HCT116 (cell line): ENCODE measurements around the gene CLC.

ENCODE experiments used
- EZH2 ChIP-seq: fragments of 200-600 bp; sonication (generic); IDR thresholded peaks from 2 replicates; pipeline ENCODE4 v1.6.1; 2017; ENCODE audit warnings: antibody characterized with exemption, mixed run types
- JUND ChIP-seq: IDR thresholded peaks from 2 replicates; pipeline ENCODE4 v1.6.1; 2012
- POLR2A ChIP-seq: IDR thresholded peaks from 2 replicates; pipeline ENCODE4 v1.7.0; 2011; ENCODE audit warnings: borderline replicate concordance; ENCODE audit not compliant: insufficient read depth, insufficient read length; ENCODE audit errors: extremely low read depth
- SRF ChIP-seq: IDR thresholded peaks from 2 replicates; pipeline ENCODE4 v1.6.1; 2012; ENCODE audit warnings: low read depth
- TCF7L2 ChIP-seq: IDR thresholded peaks from 2 replicates; pipeline ENCODE4 v1.7.0; 2011; ENCODE audit warnings: borderline replicate concordance, inconsistent platforms; ENCODE audit not compliant: insufficient read depth, insufficient read length; ENCODE audit errors: extremely low read depth
- ZNF274 ChIP-seq: fragments of 200-500 bp; sonication (Bioruptor generic); IDR thresholded peaks from 2 replicates; pipeline ENCODE4 v1.6.1; 2014; ENCODE audit warnings: mild to moderate bottlenecking, low read depth, low read length, inconsistent platforms
- TF ChIP-seq, protein P1 (sequence below), 3 experiments: fragments of 200-600 bp in 1 of 3; sonication (generic) in 1 of 3; IDR thresholded peaks in 2 of 3; conservative IDR thresholded peaks in 1 of 3; 2 replicates each; pipeline ENCODE4 v1.5.1; 2012 to 2017; ENCODE audit warnings: low read depth in 2 of 3, low read length in 2 of 3, antibody characterized with exemption in 1 of 3, borderline replicate concordance in 1 of 3, control low read depth in 1 of 3, mild to moderate bottlenecking in 1 of 3, mixed read lengths in 1 of 3, mixed run types in 1 of 3, moderate library complexity in 1 of 3; ENCODE audit not compliant: insufficient read depth in 1 of 3
- TF ChIP-seq, protein P2 (sequence below): IDR thresholded peaks from 2 replicates; pipeline ENCODE4 v1.6.1; 2012; ENCODE audit warnings: low read depth

DNA sequence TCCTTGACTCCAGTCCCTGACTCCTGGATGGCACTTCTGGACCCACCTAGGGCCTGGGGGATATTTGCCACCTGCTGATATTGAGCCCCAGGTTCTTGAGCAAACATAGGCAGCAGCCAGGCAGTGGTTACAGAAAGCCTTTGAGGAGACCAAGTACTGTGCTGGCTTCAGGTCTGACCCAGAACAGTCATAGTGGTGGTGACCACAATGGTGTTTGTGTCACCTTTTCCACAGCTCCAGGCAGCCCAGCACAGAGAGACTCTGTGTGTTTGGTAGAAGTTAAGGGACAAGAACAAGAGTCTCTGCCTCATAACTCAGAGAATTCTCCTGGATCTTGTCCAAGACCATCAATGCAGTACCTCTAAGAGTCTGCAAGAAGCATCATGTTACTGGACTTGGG is 14.6 kb upstream of the CLC start:
- TF ChIP-seq, protein P1, sequence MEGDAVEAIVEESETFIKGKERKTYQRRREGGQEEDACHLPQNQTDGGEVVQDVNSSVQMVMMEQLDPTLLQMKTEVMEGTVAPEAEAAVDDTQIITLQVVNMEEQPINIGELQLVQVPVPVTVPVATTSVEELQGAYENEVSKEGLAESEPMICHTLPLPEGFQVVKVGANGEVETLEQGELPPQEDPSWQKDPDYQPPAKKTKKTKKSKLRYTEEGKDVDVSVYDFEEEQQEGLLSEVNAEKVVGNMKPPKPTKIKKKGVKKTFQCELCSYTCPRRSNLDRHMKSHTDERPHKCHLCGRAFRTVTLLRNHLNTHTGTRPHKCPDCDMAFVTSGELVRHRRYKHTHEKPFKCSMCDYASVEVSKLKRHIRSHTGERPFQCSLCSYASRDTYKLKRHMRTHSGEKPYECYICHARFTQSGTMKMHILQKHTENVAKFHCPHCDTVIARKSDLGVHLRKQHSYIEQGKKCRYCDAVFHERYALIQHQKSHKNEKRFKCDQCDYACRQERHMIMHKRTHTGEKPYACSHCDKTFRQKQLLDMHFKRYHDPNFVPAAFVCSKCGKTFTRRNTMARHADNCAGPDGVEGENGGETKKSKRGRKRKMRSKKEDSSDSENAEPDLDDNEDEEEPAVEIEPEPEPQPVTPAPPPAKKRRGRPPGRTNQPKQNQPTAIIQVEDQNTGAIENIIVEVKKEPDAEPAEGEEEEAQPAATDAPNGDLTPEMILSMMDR (IDR thresholded peaks at IDR 0.05 in 2 of 3, conservative IDR thresholded peaks at IDR 0.05 in 1 of 3; ENCODE audit: borderline replicate concordance in 1 of 3, insufficient read depth in 1 of 3, low read depth in 2 of 3, low read length in 2 of 3): no peak
- no peak for TF ChIP-seq POLR2A
- no peak for TF ChIP-seq EZH2
- no peak for TF ChIP-seq JUND
- no peak for TF ChIP-seq TCF7L2
- no peak for TF ChIP-seq ZNF274
- TF ChIP-seq, protein P2, sequence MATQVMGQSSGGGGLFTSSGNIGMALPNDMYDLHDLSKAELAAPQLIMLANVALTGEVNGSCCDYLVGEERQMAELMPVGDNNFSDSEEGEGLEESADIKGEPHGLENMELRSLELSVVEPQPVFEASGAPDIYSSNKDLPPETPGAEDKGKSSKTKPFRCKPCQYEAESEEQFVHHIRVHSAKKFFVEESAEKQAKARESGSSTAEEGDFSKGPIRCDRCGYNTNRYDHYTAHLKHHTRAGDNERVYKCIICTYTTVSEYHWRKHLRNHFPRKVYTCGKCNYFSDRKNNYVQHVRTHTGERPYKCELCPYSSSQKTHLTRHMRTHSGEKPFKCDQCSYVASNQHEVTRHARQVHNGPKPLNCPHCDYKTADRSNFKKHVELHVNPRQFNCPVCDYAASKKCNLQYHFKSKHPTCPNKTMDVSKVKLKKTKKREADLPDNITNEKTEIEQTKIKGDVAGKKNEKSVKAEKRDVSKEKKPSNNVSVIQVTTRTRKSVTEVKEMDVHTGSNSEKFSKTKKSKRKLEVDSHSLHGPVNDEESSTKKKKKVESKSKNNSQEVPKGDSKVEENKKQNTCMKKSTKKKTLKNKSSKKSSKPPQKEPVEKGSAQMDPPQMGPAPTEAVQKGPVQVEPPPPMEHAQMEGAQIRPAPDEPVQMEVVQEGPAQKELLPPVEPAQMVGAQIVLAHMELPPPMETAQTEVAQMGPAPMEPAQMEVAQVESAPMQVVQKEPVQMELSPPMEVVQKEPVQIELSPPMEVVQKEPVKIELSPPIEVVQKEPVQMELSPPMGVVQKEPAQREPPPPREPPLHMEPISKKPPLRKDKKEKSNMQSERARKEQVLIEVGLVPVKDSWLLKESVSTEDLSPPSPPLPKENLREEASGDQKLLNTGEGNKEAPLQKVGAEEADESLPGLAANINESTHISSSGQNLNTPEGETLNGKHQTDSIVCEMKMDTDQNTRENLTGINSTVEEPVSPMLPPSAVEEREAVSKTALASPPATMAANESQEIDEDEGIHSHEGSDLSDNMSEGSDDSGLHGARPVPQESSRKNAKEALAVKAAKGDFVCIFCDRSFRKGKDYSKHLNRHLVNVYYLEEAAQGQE: no peak
- TF ChIP-seq SRF: no peak
